GM12872 (cell line): ENCODE results near the gene CPT2.

Source experiments
- CTCF ChIP-seq: IDR thresholded peaks from 3 replicates; pipeline ENCODE4 v1.5.1; 2011; ENCODE audit warnings: low read depth, mild to moderate bottlenecking, low read length, moderate library complexity; ENCODE audit not compliant: insufficient read depth

Gene CPT2

GRCh38 chr1:53260631-53261247, 64.1 kb downstream of the CPT2 start:
- TF ChIP-seq CTCF, result no peak

- TF ChIP-seq CTCF, result no peak
Observed at GRCh38 chr1:53262000-53262399, 65.4 kb downstream of the CPT2 start.
